HG03175 (cell line): Measurements from ENCODE around the gene EIF2S3.
"Not testable (repeated sequence)": the region's sequence is repeated elsewhere in the genome, so short reads cannot be mapped to it uniquely, and the experiment has no call there.

Experiments used
- ATAC-seq: cut with Tn5 transposase; IDR thresholded peaks from one replicate; pipeline ENCODE4 v1.9.1; 2021; ENCODE audit warnings: mild to moderate bottlenecking, moderate library complexity; ENCODE audit not compliant: unreplicated experiment

Gene EIF2S3

DNA sequence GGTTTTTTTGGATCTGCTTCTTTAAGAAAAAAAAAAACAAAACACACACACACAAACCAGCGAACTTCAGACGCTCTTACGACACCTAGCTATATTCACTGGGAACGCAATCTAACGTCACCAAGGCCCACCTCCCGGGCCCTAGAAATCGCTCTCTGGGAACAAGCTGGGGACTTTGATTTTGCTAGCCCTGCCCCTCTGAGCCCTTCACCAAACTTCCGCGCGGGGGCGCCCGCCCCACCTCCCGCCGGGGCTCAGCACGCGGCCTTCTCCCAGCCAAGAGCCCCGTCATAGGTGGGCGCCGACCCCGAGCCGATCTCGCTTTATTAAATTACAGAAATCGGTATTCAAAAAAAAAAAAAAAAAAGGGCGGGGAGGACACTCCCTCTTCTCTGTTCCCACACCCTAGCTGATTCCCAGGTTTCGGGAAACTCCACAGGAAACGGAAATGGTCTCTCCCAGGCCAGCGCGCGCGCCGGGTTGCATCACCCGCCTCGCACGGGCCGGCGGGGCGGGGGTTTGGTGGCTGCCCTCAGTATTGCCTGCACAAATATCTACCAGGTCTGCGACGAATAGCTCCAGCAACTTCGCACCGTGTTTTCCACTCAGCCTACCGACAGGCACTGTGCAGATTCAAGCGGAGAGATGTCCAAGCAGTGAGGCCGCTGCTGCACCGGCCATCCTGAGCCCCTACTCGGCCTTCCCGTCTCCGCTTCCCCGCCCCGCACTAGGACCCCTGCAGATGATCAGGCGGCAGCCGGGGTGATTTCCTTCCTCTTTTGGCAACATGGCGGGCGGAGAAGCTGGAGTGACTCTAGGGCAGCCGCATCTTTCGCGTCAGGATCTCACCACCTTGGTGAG is at the start of gene EIF2S3:
Gene EIF2S3 (plus strand): TSS at position 775 of the 861 bp plus-strand sequence. CDS start 13 bp downstream, at position 788.
- peak; percentile 93 for ATAC-seq

DNA sequence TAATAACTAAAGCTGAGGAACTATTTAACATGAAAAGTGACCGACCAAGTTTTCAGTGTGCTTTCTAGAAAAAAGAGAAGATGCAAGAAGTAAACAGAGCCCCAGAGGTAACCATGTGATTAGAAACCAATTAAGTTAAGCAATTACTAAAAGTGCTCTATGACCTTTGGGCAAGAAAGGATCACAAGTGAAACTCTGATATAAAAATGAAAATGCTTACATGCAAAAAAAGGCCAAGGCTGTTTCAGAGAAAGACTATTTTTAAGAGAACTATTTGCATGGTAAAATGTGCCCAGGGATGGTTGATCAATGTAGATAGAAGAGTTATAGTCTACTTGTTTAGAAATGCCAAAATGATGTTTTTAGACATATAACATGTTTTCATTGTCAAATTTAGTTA is 49.7 kb upstream of the EIF2S3 start:
- no peak for ATAC-seq

DNA sequence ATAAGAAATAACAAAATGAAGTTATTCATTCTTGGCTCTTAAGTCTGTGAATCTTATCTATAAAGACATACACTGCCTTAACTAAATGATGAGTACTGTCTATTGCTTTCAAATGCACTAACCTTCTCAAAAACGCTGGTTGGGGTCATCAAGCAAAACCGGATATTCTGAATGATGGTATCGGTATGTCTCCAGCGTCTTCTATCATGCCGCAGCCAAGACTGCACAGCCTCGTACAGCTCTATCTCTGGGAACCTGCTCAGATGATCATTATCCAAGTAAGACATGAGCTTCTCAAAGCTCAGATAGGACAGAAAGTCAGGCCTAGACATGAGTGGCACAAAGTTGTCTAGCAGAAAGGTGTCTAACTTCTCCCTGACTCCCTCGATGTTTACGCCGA is 48.9 kb upstream of the EIF2S3 start:
- ATAC-seq = no peak

DNA sequence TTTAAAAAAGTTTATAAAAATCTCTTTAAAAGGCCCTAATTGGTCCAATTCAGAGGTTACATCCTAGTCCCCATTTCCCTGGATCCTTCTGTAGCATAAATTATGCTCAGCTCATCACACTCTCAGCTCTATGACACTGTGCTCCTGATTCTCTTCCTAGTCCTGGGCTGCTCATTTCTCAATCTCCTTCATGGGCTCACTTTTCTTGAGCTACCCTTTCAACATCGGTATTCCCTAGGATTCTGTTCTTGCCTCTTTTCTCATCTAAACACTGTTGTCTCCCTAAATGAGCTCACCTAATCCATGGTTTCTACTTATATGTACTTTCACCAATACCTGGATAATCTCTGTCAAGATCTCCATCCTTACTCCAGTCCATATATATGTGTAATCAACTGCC is 42.5 kb upstream of the EIF2S3 start:
- no peak for ATAC-seq

DNA sequence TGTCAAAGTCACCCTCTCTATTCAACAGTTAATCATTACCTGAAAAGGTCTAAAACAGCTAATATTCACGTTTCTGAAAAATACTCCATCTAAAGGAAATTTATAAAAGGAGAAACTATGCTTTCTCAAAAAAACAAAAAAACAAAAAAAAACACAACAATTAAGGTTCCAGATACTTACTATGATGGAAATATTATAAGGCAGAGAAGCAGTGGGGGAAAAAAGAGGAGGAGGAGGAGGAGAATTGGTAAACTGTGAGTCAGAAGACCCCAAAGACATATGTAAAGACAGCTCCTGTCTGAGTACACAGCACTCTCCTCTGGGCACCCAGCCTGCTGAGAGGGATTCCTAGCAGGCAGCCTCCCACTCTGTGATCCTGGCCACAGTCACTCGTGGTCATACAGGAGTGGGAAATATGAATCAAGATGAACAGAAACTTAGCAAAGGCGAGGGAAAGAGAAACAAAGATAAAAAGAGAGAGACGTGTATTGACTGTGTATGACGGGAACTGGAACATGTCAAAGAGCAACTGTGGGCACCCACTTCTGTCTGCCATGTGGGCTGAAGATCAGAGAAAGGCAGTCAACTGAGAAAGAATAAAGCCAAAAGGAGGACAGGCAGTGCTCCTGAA is 40.3 kb upstream of the EIF2S3 start:
- peak; percentile 69 for ATAC-seq

DNA sequence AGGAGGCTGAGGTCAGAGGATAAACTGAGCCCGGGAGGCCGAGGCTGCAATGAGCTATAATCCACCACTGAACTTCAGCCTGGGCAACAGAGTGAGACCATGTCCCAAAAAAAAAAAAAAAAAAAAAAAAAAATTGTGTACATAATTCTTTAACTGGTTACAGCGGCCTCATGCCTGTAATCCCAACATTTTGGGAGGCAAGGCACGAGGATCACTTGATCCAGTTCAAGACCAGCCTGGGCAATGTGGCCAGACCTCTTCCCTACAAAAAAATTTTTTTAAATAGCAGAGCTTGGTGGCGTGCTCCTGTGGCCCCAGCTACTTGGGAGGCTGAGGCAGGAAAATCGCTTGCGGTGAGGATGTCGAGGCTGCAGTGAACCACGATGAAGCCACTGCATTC is 37.1 kb upstream of the EIF2S3 start:
- no peak for ATAC-seq

DNA sequence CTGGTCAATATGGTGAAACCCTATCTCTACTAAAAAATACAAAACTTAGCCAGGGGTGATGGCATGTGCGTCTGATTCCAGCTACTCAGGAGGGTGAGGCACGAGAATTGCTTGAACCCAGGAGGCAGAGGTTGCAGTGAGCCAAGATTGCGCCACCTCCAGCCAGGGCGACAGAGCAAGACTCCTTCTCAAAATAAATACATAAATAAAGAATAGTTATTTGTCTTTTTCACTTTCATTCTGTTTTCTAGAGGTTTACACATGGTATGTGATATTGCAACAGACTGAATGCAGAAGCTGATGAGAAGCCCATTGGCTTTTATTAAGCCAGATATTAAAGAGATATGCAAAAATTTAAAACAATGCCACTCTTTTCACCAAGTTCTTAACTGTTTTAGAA is 35.9 kb upstream of the EIF2S3 start:
- no peak for ATAC-seq

DNA sequence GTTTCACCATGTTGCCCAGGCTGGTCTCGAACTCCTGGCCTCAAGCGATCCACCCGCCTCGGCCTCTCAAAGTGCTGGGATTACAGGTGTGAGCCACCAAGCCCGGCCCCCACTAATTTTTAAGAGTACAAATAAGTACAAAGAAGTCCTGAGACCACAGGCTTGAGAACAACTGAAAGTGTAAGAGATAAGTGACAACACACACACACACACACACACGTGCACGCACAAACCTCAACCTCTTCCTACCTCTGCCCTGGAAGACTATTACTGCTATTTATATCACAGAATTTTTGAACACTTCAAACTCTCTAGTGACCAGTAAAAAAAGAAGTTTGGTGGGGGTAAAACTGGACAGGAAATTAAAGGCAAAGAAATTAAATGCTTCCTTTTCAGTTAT is 35.3 kb upstream of the EIF2S3 start:
- ATAC-seq = no peak

DNA sequence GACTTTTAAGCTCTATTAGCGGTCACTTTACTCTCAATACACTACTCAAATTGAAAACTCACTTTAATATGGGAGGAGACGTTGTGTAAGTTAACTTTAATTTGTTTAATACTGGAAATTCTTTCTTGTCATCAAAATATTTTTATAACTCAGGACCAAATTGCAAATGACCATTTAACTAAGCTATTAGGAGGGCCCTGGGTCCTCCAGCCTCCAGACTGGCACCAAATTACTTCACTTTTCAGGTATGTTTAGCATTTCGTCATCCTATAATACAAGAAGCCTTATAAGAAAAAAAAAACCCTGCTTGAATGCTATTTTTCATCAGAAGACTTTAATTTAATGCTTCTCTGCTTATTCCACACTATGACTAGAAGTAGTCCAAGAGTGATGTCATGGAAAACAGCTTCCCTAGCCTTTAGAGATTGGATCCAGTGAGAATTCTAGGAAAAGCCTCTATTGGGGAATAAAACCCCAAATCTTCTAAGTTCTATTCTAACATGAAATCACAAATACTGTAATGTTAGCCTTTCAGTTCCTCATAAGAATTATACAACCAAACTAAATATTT is 34.4 kb upstream of the EIF2S3 start:
- ATAC-seq = no peak

DNA sequence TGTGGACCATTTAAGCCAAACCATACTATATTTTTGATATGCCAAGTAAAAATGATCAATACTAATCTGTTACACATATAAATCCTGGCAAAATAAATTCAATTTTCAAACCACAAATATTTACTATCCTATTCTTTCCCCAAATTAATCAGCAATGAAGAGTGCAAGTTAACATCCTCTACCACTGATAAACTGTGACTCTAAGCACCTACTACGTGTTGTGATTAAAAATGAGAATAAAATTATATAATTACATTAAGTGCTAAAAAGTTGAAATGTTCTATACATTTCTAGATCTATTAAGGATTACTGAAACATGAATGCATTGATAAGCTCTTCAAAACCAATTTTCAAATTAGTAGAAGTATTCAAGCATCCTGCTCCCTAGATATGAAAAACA is 31.2 kb upstream of the EIF2S3 start:
- ATAC-seq = no peak

- ATAC-seq = no peak
These were observed 30.6 kb upstream of the EIF2S3 start for GRCh38 chrX:24023972-24024669.

DNA sequence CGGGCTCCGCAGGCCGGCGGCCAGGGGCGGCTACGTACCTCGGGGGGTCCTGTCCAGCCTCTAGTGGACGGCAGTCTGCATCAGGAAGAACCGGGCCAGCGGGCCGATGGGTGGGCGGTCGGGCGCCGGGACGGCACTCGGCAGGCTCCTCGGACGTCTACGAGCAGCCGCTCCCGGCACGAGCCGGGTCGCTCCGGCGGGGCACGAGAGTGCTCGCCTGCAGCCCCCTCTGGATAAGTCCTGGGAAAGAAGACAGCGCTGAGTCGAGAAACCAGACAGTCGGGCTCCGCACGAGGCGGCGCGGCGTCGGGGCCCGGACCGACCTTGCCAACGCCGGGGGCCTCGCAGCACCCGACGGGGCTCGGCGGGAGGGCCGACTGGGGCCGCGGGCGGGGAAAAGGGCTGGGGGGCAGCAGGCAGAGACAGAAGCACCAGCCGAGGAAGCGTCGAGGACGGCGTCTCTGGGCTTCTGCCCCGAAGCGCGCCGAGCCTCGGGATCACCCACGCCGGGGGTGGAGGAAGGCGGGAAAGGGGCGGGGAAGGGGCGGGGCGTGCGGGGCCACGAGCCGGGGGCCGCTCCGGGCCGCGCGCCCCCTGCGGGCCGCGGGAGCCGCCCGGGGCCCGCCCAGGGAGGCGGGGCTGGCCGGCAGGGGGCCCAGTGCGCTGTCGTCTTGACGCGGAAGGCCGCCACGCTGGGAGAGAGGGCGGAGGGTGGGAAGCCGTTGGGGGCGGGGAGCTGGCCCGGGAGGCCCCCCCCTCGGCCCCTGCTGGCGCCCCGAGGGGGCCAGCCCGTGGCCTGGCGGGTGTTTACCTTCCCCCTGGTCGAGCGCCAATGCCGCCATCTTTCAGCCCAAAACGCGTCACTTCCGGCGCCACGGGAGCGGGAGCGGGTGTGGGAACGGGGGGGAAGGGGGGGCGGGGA is 29.7 kb upstream of the EIF2S3 start:
- peak; percentile 90 for ATAC-seq

GRCh38 chrX:24025741-24026403 is 28.9 kb upstream of the EIF2S3 start:
- peak; percentile 22 for ATAC-seq

- ATAC-seq = no peak
These were observed 28.3 kb upstream of the EIF2S3 start for GRCh38 chrX:24026432-24026831.

GRCh38 chrX:24027086-24027485 is 27.7 kb upstream of the EIF2S3 start, which contains the start of gene KLHL15:
KLHL15 (minus strand) TSS chrX:24027186; CDS start chrX:24006693, 20,493 bp downstream.
- ATAC-seq = no peak

GRCh38 chrX:24027985-24028384 is 26.8 kb upstream of the EIF2S3 start:
- ATAC-seq = no peak

- ATAC-seq = no peak
These were observed 24.2 kb upstream of the EIF2S3 start for GRCh38 chrX:24030597-24030996.

DNA sequence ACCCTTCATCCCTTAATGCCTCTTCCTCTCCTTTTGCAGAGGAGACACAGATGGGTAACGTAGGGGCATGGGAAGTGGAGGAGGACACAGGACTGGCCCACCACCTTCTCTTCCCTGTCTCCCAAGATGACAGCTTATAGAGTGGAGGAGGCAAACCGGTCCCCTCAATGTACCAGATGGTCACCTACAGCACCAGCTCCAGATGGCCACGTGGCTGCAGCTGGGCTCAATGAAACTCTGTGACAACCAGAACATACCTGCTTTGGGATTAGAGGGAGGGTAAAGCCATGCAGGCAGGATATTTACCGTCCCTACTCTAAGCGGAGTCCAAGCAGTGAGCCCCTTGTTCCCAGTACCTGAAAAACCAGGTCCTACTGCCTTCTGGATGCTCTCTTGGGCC is 20.3 kb upstream of the EIF2S3 start:
- no peak for ATAC-seq

- no peak for ATAC-seq
These were observed 17.0 kb upstream of the EIF2S3 start for GRCh38 chrX:24037729-24038128.

DNA sequence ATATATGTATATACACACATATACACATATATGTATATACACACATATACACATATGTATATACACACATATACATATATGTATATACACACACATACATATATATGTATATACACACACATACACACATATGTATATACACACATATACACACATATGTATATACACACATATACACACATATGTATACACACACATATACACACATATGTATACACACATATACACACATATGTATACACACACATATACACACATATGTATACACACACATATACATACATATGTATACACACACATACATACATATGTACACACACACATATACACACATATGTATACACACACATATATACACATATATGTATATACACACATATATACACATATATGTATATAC is 8.7 kb upstream of the EIF2S3 start:
- ATAC-seq = not testable (repeated sequence)
